Testis (tissue), 3 donors: Measurements from ENCODE around the gene BAIAP2L1. TPM values are rescaled to one million over a fixed set of nuclear protein-coding genes. Genes with fewer than 3 reads are reported as not detected.

Source experiments
- DNase-seq: peaks from one replicate; pipeline ENCODE4 v3.0.0-alpha.2; 2019
- H3K27ac ChIP-seq, 2 donors: fragments of 200-600 bp; sonication (generic); one replicate each; pipeline ENCODE4 v1.5.1; 2019
- H3K27me3 ChIP-seq: fragments of 200-600 bp; sonication (generic); one replicate; pipeline ENCODE4 v1.5.1; 2019
- H3K36me3 ChIP-seq: fragments of 200-600 bp; sonication (generic); one replicate; pipeline ENCODE4 v1.5.1; 2017; ENCODE audit warnings: low read depth; ENCODE audit errors: missing control alignments
- H3K4me1 ChIP-seq: fragments of 200-600 bp; sonication (generic); one replicate; pipeline ENCODE4 v1.5.1; 2019
- H3K4me3 ChIP-seq, 2 donors: fragments of 200-600 bp; sonication (generic); one replicate each; pipeline ENCODE4 v1.5.1; 2017 to 2019
- H3K9me3 ChIP-seq: fragments of 200-600 bp; sonication (generic); one replicate; pipeline ENCODE4 v1.5.1; 2017
- POLR2A ChIP-seq: fragments of 450-650 bp; IDR thresholded peaks from one replicate; pipeline ENCODE4 v1.6.1; 2017; ENCODE audit warnings: antibody characterized with exemption, mild to moderate bottlenecking, moderate library complexity
- WGBS, 2 donors: methylation state at CpG; one replicate each; pipeline ENCODE4 v1.1.5; 2018; 5-methylcytosine and 5-hydroxymethylcytosine counted together
- intact Hi-C: fragments of 100-400 bp; cut with DNase I; formaldehyde crosslinking; loops from one replicate; pipeline ENCODE4 v1.15.1; 2023; ENCODE audit warnings: low total_unique reads
- polyA plus RNA-seq: library from polyadenylated mRNA; stranded (reverse); fragments of 350-450 nt; fragmentation: Illumina TruSeq; extraction: RNeasy Lipid Tissue Mini Kit (QIAGEN cat#74804); gene quantifications from one replicate; pipeline ENCODE4 v1.2.3, GENCODE V29; 2014; ENCODE audit warnings: low read depth, low replicate concordance; ENCODE audit not compliant: insufficient read depth
- total RNA-seq, 2 donors: library from RNA; depleted of rRNA; stranded (reverse); fragments of >200 nt; gene quantifications; one replicate each; pipeline ENCODE4 v1.2.3, GENCODE V29; 2016
- TF ChIP-seq, protein P1 (sequence below), 3 experiments: fragments of 450-650 bp in 2 of 3; fragments of 200-600 bp in 1 of 3; sonication (generic) in 1 of 3; IDR thresholded peaks; one replicate each; pipeline ENCODE4 v1.5.1; 2016 to 2019; ENCODE audit warnings: antibody characterized with exemption in 3 of 3, mild to moderate bottlenecking in 2 of 3, moderate library complexity in 1 of 3

The BAIAP2L1 gene
- total and polyA plus RNA-seq, 3 donors from 2014 or later, result 16.8 to 24.2 (median 23.5) TPM

DNA sequence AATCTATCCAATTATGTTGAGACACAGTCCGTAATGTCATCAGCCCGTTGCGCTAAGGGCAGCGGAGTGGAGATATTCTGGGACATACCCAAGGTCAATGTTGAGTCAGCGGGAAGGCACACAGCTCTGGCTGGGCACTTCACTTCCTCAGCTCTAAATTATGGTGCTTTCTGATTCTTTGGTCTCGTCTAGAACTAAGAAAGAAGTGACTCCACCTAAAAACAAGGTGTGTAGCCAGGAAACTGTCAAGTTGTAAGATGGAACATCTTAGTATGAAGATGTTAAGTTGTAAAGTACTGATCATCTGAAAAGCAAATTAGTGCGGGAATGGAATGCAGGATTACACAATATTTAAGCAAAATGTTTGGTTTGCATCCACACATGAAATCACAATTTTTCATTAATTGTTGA, 43.1 kb downstream of the BAIAP2L1 start:
- WGBS, 2 donors, result 48 to 51% methylated on average over 7 of the region's 7 CpGs
- Histone ChIP-seq H3K36me3 (no peaks in the 10 kb centered on the region), H3K27ac (no peak overlapping the region), H3K4me1 (peaks cover 4% of the 10 kb centered on the region), H3K4me3 (no peak overlapping the region), H3K27me3 (no peaks in the 10 kb centered on the region), H3K9me3 (no peaks in the 10 kb centered on the region)
- intact Hi-C loops, result no loop called here
- peak; percentile 38 for DNase-seq
- TF ChIP-seq, protein P1, sequence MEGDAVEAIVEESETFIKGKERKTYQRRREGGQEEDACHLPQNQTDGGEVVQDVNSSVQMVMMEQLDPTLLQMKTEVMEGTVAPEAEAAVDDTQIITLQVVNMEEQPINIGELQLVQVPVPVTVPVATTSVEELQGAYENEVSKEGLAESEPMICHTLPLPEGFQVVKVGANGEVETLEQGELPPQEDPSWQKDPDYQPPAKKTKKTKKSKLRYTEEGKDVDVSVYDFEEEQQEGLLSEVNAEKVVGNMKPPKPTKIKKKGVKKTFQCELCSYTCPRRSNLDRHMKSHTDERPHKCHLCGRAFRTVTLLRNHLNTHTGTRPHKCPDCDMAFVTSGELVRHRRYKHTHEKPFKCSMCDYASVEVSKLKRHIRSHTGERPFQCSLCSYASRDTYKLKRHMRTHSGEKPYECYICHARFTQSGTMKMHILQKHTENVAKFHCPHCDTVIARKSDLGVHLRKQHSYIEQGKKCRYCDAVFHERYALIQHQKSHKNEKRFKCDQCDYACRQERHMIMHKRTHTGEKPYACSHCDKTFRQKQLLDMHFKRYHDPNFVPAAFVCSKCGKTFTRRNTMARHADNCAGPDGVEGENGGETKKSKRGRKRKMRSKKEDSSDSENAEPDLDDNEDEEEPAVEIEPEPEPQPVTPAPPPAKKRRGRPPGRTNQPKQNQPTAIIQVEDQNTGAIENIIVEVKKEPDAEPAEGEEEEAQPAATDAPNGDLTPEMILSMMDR (IDR thresholded peaks at IDR 0.05), result no peak
- TF ChIP-seq POLR2A, result no peak

DNA sequence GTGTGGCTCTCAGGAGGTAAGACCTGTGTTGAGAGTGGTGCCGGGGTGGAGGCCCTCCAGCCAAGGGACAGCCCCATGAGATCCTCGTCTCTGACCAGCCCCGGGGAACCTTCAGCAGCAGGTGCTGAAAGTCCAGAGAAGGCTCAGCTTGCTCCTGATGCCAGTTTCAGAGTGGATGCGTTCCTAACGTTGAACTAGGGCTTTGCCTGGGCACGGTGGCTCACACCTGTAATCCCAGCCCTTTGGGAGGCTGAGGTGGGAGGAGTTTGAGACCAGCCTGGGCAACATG, 45.7 kb downstream of the BAIAP2L1 start:
- H3K4me3 ChIP-seq, result no peak overlapping the region
- peaks cover 4% of the 10 kb centered on the region for H3K4me1 ChIP-seq
- 76 to 83% methylated on average over 6 of the region's 6 CpGs for WGBS, 2 donors
- H3K27me3 ChIP-seq, result no peaks in the 10 kb centered on the region
- no peaks in the 10 kb centered on the region for H3K36me3 ChIP-seq
- H3K9me3 ChIP-seq, result no peaks in the 10 kb centered on the region
- no peak overlapping the region for H3K27ac ChIP-seq
- no peak for DNase-seq
- TF ChIP-seq, protein P1 (IDR thresholded peaks at IDR 0.05), result no peak
- no peak for TF ChIP-seq POLR2A
- intact Hi-C loops, result no loop called here

DNA sequence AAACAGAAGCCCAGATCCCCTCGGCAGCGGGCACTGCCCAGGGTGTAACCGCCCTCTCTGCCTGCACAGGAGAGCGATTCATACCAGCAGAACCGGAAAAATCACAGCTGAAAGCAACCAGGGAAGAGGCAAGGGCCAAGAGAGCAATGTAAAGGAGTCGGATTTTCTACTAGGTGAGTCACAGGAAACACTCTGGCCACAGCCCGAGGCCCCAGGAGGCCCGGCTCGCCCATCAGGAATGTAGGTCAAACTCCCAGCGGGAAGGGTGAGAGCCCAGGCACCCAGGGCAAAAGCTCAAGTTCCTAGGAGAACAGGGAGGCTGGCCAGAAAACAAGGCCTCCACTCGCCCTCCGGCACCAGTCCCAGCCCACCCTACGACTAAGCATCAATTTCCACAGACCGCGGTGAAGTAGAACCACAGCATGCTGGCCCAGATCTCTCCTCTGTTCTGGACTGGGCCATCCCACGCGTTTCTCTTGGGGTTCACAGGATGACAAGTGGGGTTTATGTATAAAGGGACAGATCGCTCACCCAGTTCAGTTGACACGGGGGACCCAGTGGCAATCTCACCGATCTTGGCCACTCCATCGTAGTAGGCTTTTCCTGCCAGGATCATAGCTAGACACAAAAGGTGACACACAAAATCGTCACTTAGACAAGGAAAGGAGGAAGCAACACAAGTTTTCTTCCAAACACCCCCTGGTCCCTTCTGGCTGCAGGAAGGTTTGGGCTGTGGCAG, 46.2 kb downstream of the BAIAP2L1 start:
- intact Hi-C loops, result no loop called here
- DNase-seq, result no peak
- H3K9me3 ChIP-seq, result no peaks in the 10 kb centered on the region
- peaks cover 4% of the 10 kb centered on the region for H3K4me1 ChIP-seq
- TF ChIP-seq, protein P1 (IDR thresholded peaks at IDR 0.05), result no peak
- TF ChIP-seq POLR2A, result no peak
- H3K36me3 ChIP-seq, result no peaks in the 10 kb centered on the region
- H3K27ac ChIP-seq, result no peak overlapping the region
- H3K4me3 ChIP-seq, result no peak overlapping the region
- WGBS, 2 donors, result 84 to 94% methylated on average over 17 to 22 of the region's 22 CpGs
- no peaks in the 10 kb centered on the region for H3K27me3 ChIP-seq

DNA sequence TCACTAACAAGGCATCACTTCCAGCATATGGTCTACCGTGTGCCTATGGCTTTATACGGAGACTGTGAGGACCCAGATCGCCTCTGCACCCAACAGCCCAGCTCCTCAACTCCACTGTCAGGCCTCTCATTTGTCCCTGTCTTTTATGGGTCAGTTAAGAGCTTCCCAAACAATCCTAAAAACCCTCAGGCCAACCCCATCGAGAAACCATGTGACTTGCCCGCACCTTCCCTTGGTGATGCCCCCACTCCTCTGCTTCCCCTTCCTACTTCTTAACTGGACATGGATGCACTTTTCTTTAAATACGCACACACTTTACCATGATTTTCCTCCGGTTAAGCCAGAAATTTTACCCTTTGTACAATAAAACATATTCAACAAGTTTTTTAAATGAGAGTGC, 46.8 kb downstream of the BAIAP2L1 start:
- DNase-seq, result no peak
- no peak overlapping the region for H3K4me3 ChIP-seq
- H3K36me3 ChIP-seq, result no peaks in the 10 kb centered on the region
- no peaks in the 10 kb centered on the region for H3K27me3 ChIP-seq
- WGBS, 2 donors, result 93 to 96% methylated on average over 7 of the region's 7 CpGs
- TF ChIP-seq, protein P1 (IDR thresholded peaks at IDR 0.05), result no peak
- TF ChIP-seq POLR2A, result no peak
- H3K27ac ChIP-seq, result no peak overlapping the region
- intact Hi-C loops, result no loop called here
- H3K9me3 ChIP-seq, result no peaks in the 10 kb centered on the region
- peaks cover 4% of the 10 kb centered on the region for H3K4me1 ChIP-seq

DNA sequence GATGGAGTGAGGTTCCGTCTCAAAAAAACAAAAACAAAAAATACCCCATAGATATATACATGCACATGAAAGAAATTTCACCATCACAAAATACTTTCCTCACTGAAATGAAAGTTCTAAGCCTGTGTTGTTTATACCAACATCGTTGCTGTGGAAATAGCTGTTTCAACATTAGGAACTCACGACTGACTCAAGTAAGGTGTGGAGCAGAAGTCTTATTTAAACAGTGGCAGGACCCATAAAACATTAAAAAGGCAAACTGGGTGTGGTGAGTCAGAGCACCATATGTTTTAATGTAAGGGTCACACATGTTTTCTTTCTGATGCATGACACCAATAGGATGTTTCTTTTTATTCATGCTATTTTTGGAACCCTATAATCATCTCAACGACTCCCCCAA, 48.3 kb downstream of the BAIAP2L1 start:
- H3K4me3 ChIP-seq, result no peak overlapping the region
- H3K36me3 ChIP-seq, result no peaks in the 10 kb centered on the region
- 67 to 69% methylated on average over 4 of the region's 4 CpGs for WGBS, 2 donors
- peaks cover under 1% of the 10 kb centered on the region for H3K4me1 ChIP-seq
- TF ChIP-seq POLR2A, result no peak
- TF ChIP-seq, protein P1 (IDR thresholded peaks at IDR 0.05), result no peak
- DNase-seq, result no peak
- H3K27ac ChIP-seq, result no peak overlapping the region
- no peaks in the 10 kb centered on the region for H3K27me3 ChIP-seq
- intact Hi-C loops, result no loop called here
- H3K9me3 ChIP-seq, result no peaks in the 10 kb centered on the region
